HG03565 (cell line): ENCODE data around the gene AKNA.

Experiments
- ATAC-seq: cut with Tn5 transposase; IDR thresholded peaks from one replicate; pipeline ENCODE4 v1.9.1; 2021; ENCODE audit warnings: mild to moderate bottlenecking, moderate library complexity; ENCODE audit not compliant: unreplicated experiment

Gene AKNA

GRCh38 chr9:114308361-114308950 lies 79.3 kb downstream of the AKNA start:
- no peak for ATAC-seq

DNA sequence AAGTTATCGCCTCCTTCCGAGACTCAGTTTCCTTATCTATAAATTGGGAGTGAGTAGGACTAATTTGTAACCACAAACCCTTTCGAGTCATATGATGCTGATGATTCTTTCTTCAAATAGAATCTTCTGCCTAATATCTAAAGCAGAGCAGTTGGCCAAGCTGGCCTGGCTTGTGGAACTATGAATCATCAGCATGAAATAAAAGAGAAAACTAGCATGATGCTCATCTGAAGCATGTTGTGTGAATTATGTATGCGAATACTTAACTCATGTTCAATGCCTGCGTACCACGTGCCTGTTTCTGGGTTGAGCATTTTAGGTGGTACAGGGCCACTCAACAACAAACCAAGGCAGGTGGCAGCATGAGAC lies 79.9 kb downstream of the AKNA start:
- no peak for ATAC-seq

GRCh38 chr9:114304416-114305188 lies 83.2 kb downstream of the AKNA start:
- no peak for ATAC-seq

- ATAC-seq: no peak
Observed at GRCh38 chr9:114303977-114304376, 83.8 kb downstream of the AKNA start.

- ATAC-seq: no peak
Observed at GRCh38 chr9:114303571-114303970, 84.2 kb downstream of the AKNA start.

- no peak for ATAC-seq
Observed at GRCh38 chr9:114302727-114303126, 85.1 kb downstream of the AKNA start.

GRCh38 chr9:114301798-114302565 lies 85.8 kb downstream of the AKNA start:
- no peak for ATAC-seq

GRCh38 chr9:114300846-114301797 lies 86.7 kb downstream of the AKNA start:
- ATAC-seq: no peak

GRCh38 chr9:114300153-114300845 lies 87.5 kb downstream of the AKNA start:
- ATAC-seq: no peak

DNA sequence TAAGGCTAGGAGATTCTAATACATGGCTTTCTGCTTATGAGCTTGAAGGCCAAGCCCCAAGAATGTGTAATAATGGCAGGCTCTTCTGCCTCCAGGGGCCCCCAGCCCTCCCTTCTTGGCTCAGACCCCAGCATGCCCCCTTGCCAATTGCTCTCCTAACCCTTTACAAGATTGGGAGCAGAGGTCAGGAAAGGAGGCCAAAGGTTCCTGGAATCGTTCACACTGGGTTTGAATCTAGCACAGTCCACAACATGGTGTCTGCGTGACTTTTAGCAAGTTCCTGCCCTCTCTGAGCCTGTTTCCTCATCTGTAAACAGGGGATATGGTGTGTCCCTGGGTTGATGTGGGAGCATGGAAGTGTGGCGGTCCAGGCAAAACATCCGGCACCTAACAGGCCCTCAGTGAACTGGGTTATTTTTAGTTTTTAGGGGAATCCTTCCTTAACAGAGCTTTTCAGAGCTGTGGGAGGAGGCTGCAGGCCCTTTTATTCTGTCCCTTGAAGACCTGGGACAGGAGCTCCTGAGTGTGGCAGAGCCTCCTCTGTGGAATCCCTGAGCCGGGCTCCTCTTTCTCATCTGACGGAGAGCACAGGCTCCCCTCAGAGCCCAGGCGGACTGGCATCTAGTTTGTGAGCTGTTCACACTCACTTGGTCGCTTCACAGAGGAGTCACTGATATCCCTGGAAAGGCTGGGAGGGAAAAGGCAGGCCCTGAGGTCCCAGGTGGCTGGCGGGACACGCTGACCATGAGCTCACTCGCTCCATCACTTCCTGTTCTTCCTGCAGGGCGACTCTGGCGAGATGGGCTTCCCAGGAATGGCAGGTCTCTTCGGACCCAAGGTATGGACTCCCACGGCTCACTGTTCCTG lies 88.3 kb downstream of the AKNA start:
- no peak for ATAC-seq

DNA sequence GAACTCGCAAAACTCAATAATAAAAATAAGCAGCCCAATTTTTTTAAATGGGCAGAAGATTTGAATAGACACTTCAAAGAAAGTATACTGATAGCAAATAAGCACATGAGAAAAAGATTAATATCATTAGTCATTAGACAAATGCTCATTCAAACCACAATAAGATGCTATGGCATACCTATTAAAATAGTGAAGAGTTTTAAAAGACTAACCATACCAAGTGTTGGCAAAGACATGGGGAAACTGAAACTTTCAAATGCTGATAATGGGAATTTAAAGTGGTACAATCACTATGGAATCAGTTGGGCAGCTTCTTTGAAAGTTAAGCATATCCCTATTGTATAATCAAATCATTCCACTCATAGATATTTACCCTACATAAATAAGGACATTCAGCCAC lies 91.4 kb downstream of the AKNA start:
- ATAC-seq: no peak

DNA sequence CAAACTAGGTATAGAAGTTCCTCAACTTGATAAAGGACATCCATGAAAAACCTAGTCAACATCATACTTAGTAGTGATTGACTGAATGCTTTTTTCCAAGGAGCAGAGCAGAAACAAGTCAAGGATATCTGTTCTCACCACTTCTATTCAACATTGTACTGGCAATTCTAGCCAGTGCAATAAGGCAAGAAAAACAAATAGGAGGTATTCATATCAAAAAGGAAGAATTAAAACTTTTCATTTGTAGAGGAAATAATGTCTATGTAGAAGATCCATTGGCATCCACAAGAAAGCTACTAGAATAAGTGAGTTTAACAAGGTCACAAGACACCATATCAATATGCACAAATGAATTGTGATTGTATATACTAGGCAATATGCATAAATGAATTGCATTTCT lies 93.1 kb downstream of the AKNA start:
- ATAC-seq: no peak

GRCh38 chr9:114291886-114292590 lies 95.7 kb downstream of the AKNA start:
- no peak for ATAC-seq

GRCh38 chr9:114291064-114291474 lies 96.7 kb downstream of the AKNA start:
- ATAC-seq: no peak

DNA sequence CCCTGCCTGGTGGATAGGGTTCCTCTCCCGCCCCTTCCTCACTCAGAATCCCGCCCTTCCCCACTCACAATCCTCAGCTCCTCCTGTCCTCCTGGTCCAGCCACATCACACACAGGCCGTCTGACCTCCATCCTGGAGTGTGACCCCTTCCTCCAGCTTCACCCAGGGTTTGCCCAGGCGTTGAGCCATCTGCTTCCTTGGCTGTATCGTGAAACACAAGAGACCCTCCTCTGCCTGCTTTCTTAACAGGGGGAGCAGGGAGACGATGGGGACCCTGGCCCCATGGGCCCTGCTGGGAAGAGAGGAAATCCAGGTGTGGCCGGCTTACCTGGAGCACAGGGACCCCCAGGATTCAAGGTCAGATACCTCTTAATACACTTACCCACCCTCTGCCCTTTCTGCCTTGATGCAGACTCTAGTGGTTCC lies 97.2 kb downstream of the AKNA start:
- no peak for ATAC-seq

DNA sequence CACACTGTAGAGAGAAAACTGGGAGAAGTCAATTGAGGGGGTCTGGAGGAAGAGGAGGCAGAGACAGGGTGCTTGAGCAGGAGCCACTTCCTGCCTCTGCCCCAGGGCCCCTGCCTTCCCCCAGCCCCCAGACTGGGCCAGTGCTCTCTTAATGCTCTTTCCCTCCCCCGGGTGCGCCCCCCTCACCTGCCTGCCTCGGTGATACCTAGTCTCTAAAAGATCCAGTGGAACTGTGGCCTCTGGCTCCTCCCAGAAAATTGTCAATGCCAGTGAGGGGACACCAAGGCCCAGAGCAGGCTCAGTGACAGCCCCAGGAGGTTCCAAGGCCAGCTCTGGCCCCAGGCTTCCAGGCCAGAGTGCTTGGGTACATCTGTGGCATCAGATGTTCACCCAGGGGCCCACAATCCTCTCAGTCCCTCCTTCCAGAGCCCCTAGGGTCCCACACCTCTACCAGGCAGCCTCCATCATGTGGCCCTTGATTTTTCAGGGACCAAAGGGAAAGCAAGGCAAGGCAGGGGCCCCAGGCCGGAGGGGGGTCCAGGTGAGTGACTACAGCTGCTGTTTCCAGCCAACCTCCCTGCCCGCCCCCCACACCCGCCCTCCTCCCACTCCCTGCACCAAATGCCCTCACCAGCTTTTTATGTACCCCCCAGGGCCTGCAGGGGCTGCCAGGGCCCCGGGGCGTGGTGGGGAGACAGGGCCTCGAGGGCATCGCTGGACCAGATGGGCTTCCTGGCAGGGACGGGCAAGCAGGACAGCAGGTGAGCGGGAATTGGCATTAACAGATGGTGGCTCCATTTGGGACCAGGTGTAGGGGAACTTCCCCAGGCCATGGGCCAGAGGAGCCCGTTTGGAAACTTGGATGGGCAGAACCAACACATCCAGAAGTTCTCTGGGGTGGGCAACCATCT lies 98.0 kb downstream of the AKNA start:
- no peak for ATAC-seq

DNA sequence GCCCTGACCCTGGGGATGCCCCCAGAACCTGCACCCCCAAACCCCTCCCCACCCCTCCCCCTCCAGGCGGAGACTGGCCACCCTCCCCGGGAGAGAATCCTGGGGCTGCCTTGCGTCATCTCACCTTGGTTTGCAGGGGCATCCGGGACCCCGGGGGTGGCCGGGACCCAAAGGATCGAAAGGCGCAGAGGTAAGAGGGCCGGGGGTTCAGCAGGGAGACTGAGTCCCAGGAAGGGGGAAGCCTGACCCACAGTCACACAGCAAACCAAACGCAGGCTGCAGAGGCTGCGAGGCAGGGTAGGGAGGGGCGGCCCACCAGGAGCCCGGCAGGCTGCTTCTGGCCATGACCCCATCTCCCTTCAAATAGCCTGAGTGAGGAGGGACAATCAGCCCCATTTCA lies 98.7 kb downstream of the AKNA start:
- ATAC-seq: no peak
